HepG2 (cell line): ENCODE data around the gene VILL. TPM values are rescaled to one million over a fixed set of nuclear protein-coding genes. Genes with fewer than 3 reads are reported as not detected.
A peak's percentile ranks its signal among the peaks of the same experiment; 100 is the strongest.

Experiments used
- ATAC-seq: fragments of 200-7000 bp; cut with Tn5 transposase; 3 replicates; pipeline ENCODE4 v1.9.1; 2020; ENCODE audit warnings: mild to moderate bottlenecking, moderate library complexity
- BruUV-seq: library from RNA; stranded (reverse); fragments of 400-500 nt; replicated peaks from 2 replicates; lab custom pipeline; 2021; lab: Mats Ljungman, UMichigan
- CTCF ChIA-PET: fragments of 300-600 bp; formaldehyde crosslinking; extraction: SDS; loops from one replicate; lab custom pipeline; 2021; ENCODE audit warnings: low total read pairs, inconsistent platforms, low intra/inter-chr PET ratio; lab: Yijun Ruan, JAX
- POLR2A ChIA-PET: fragments of 350-600 bp; sonication (Branson Sonifier 250); formaldehyde crosslinking; loops from one replicate; lab custom pipeline; 2020; ENCODE audit warnings: antibody characterized with exemption, inconsistent platforms; lab: Yijun Ruan, JAX
- DNase-seq: peaks from one replicate; pipeline ENCODE4 v3.0.0-alpha.2; 2015; ENCODE audit warnings: low spot score
- FAIRE-seq: peaks from 3 replicates; lab custom pipeline; 2011; peaks lifted over from hg19 to GRCh38; lab: Jason Lieb, UNC
- H2AFZ ChIP-seq: one replicate; pipeline ENCODE4 v1.6.1; 2011; ENCODE audit warnings: low read length, inconsistent platforms
- H3K27ac ChIP-seq: fragments of 300-600 bp; 3 replicates; pipeline ENCODE4 v1.8.0; 2011; ENCODE audit warnings: mixed run types, mild to moderate bottlenecking, mixed read lengths, low read length, inconsistent platforms; ENCODE audit not compliant: insufficient read depth; ENCODE audit errors: extremely low read length
- H3K27me3 ChIP-seq, 2 experiments: fragments of 200-600 bp in 1 of 2; 2 replicates in 1 of 2; 3 replicates in 1 of 2; pipeline versions ENCODE4 v1.6.0 to v1.8.0; 2011; ENCODE audit warnings: low read length in 2 of 2, mild to moderate bottlenecking in 2 of 2, moderate library complexity in 2 of 2, inconsistent platforms in 1 of 2; ENCODE audit not compliant: insufficient read depth in 2 of 2, control insufficient read depth in 1 of 2
- H3K36me3 ChIP-seq, 2 experiments: fragments of 200-600 bp in 1 of 2; replicated peaks in 1 of 2; 2 replicates in 1 of 2; 3 replicates in 1 of 2; pipeline versions ENCODE4 v1.5.1 to v1.8.0; 2011; ENCODE audit warnings: low read length in 2 of 2, inconsistent platforms in 1 of 2; ENCODE audit not compliant: insufficient read depth in 2 of 2, control insufficient read depth in 1 of 2
- H3K4me1 ChIP-seq: 2 replicates; pipeline ENCODE4 v1.5.1; 2012; ENCODE audit warnings: low read length, inconsistent platforms; ENCODE audit not compliant: insufficient read depth
- H3K4me2 ChIP-seq: 2 replicates; pipeline ENCODE4 v1.6.0; 2011; ENCODE audit warnings: low read depth, low read length, inconsistent platforms
- H3K4me3 ChIP-seq, 3 experiments: fragments of 200-600 bp in 1 of 3; sonication (generic), shearing (Covaris generic) in 1 of 3; replicated peaks in 1 of 3; 2 replicates each; pipeline ENCODE4 v1.5.1; 2011 to 2016; ENCODE audit warnings: low read length in 3 of 3, inconsistent platforms in 2 of 3, low read depth in 2 of 3, mild to moderate bottlenecking in 2 of 3, control low read depth in 1 of 3, mixed read lengths in 1 of 3; ENCODE audit not compliant: insufficient read depth in 1 of 3
- H3K79me2 ChIP-seq: one replicate; pipeline ENCODE4 v1.6.1; 2011; ENCODE audit warnings: low read length, inconsistent platforms; ENCODE audit not compliant: insufficient read depth
- H3K9ac ChIP-seq: 2 replicates; pipeline ENCODE4 v1.6.0; 2011; ENCODE audit warnings: mild to moderate bottlenecking, low read depth, low read length, inconsistent platforms; ENCODE audit not compliant: insufficient read depth
- H3K9me3 ChIP-seq: 2 replicates; pipeline ENCODE4 v1.5.1; 2012; ENCODE audit warnings: mild to moderate bottlenecking, low read length
- H4K20me1 ChIP-seq: 2 replicates; pipeline ENCODE4 v1.6.0; 2011; ENCODE audit warnings: inconsistent platforms, mild to moderate bottlenecking, low read length, moderate library complexity; ENCODE audit not compliant: insufficient read depth
- BATF2 ChIP-seq: sonication (generic); formaldehyde crosslinking; IDR thresholded peaks from 2 replicates; pipeline ENCODE4 v1.8.0; 2022; ENCODE audit warnings: mild to moderate bottlenecking, missing genetic modification reagents, moderate library complexity
- BCL6 ChIP-seq: IDR thresholded peaks from 2 replicates; pipeline ENCODE4 v1.6.1; 2016; ENCODE audit warnings: missing genetic modification reagents, missing compliant biosample characterization
- HDAC1 ChIP-seq: sonication (generic); formaldehyde crosslinking; IDR thresholded peaks from 2 replicates; pipeline ENCODE4 v1.5.1; 2020; ENCODE audit warnings: mild to moderate bottlenecking, missing genetic modification reagents
- HNRNPK ChIP-seq: fragments of 200-400 bp; formaldehyde crosslinking; IDR thresholded peaks from 2 replicates; pipeline ENCODE4 v1.6.1; 2018; ENCODE audit warnings: low read length, low read depth, moderate library complexity, mild to moderate bottlenecking; ENCODE audit not compliant: poor library complexity, severe bottlenecking
- HOXA3 ChIP-seq: sonication (generic); formaldehyde crosslinking; IDR thresholded peaks from 2 replicates; pipeline ENCODE4 v1.5.0; 2020; ENCODE audit warnings: missing genetic modification reagents
- LCORL ChIP-seq, 2 experiments: fragments of 450-650 bp in 1 of 2; sonication (generic) in 1 of 2; formaldehyde crosslinking in 1 of 2; IDR thresholded peaks; 2 replicates each; pipeline versions ENCODE4 v1.5.0 to v1.6.1; 2017 to 2020; ENCODE audit warnings: antibody characterized with exemption in 1 of 2, missing genetic modification reagents in 1 of 2
- SMC3 ChIP-seq: IDR thresholded peaks from 2 replicates; pipeline ENCODE4 v1.6.1; 2011; ENCODE audit warnings: low read length, improper control_type of control experiment
- TFE3 ChIP-seq: IDR thresholded peaks from 2 replicates; pipeline ENCODE4 v1.6.1; 2016
- ZC3H13 ChIP-seq: sonication (generic); formaldehyde crosslinking; IDR thresholded peaks from 2 replicates; pipeline ENCODE4 v1.8.1; 2023; ENCODE audit warnings: mild to moderate bottlenecking, missing genetic modification reagents, moderate library complexity
- ZFP90 ChIP-seq: sonication (generic); formaldehyde crosslinking; IDR thresholded peaks from 2 replicates; pipeline ENCODE4 v1.8.0; 2022; ENCODE audit warnings: missing genetic modification reagents, mild to moderate bottlenecking, inconsistent platforms, borderline replicate concordance
- ZNF687 ChIP-seq: sonication (generic); formaldehyde crosslinking; IDR thresholded peaks from 2 replicates; pipeline ENCODE4 v1.5.1; 2020; ENCODE audit warnings: mild to moderate bottlenecking, missing genetic modification reagents, moderate library complexity
- WGBS: methylation state at CpG from one replicate; pipeline ENCODE4 v1.1.6; 2017; ENCODE audit warnings: low lambda C conversion rate; 5-methylcytosine and 5-hydroxymethylcytosine counted together
- in situ Hi-C: cut with HindIII; loops from 2 replicates; pipeline ENCODE4 v1.10.0; 2017; ENCODE audit warnings: low pct_unique_long_range_greater_than_20kb; ENCODE audit not compliant: extremely low pct_ligation_motif_present
- intact Hi-C: fragments of 100-400 bp; cut with micrococcal nuclease; formaldehyde crosslinking; loops from one replicate; pipeline ENCODE4 v1.10.0; 2022; ENCODE audit not compliant: unreplicated experiment
- polyA plus RNA-seq, 8 experiments: library from polyadenylated mRNA; depleted of rRNA in 3 of 8; stranded (reverse) in 7 of 8; unstranded in 1 of 8; fragments of >200 nt; fragmentation: Illumina TruSeq in 4 of 8; extraction: Trizol in 4 of 8; gene quantifications; 2 replicates each; pipeline versions ENCODE4 v1.2.1 to v1.2.3, GENCODE V29; 2011 to 2016; ENCODE audit warnings: low read depth in 4 of 8, missing spikeins in 1 of 8, mixed read lengths in 1 of 8; ENCODE audit not compliant: insufficient read depth in 1 of 8
- total RNA-seq, 5 experiments: library from RNA; depleted of rRNA; stranded (reverse); fragments of >200 nt; fragmentation: Illumina TruSeq; extraction: Trizol; gene quantifications; 2 replicates each; pipeline ENCODE4 v1.2.3, GENCODE V29; 2016; ENCODE audit warnings: low read depth in 1 of 5

VILL gene
- total and polyA plus RNA-seq, 2 of the 13 experiments (the other 11 are each of a cell fraction or from before 2014, with no cell fraction given): 3.2 to 5.3 TPM

DNA sequence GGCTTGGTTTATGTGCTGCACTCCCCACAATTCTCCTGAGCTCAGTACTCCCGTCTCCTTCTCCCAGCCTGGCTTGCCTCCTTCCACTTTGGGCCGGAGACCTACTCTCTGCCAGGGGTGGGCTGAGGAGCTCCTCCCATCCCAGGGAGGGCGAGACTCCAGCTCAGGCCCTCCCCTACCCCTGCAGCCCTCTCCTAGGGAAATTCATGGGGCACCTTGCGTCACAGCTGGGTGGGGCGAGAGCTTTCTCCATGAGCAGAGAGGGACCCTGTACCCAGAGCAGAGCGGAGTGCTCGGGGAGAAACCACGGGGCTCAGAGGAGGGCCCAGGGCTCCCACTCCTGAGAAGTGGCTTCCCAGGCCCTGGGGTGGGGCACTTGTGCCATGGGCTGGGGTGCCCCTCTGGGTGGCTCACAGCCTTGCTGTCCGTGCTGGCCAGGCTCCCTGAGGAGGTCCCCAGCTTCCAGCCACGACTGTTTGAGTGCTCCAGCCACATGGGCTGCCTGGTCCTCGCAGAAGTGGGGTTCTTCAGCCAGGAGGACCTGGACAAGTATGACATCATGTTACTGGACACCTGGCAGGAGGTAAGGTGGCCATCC is 13.3 kb downstream of the VILL start (continued):
- TF ChIP-seq BCL6 (CRISPR knock-in tag) (peak; percentile 4; the same call in 1 of the 2 replicates), ZC3H13 (CRISPR knock-in tag) (0 out of 2 replicates have a peak, but pooled peaks have one; percentile 32)
- TF ChIP-seq, all 625 proteins: peak for 54

DNA sequence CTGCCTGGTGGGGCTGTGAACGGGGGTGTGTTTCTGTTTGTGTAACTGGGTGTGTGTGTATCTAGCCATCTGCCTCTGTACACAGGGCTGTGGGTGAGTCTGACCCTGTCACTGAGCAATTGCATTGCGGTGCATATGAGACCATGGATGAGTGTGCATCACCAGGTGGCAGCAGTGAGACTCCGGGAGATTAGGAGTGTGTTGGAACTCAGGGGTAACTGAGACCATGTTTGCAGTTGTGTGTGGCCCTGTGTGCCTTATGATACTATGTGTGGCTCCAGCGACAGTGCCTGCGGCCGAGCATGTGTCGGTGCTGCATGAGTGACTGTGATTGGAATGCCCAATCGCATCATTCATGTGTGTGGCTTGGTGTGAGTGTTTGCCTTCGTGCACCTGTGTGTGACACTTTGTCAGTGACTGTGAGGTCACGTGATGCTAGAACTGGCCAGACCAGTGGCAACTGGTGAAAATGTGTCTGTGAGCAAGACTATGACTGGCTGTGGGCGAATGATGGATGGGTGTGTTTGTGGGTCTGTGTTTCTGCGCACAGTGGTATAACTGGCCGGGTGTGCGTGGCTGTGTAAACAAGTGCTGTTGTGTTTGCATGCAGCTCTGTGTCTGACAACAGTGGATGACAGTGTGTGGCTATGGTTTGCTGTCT is 14.0 kb downstream of the VILL start:
- in situ Hi-C loops: loop anchor here (5.0 kb wide), 1 partner anchor 147 kb away; no protein-coding TSS in a partner anchor
- H3K4me2 ChIP-seq: peak overlapping the region; percentile 97
- H3K27ac ChIP-seq: peak overlapping the region; percentile 76
- H2AFZ ChIP-seq: no peak overlapping the region
- WGBS: 0% methylated on average over 13 of the region's 14 CpGs
- H3K27me3 ChIP-seq: peaks cover 0 to 10% of the 10 kb centered on the region in 2 experiments; a peak in 2 of 5 replicates
- no peaks in the 10 kb centered on the region for H3K79me2 ChIP-seq
- no peaks in the 10 kb centered on the region; a peak in 2 of 5 replicates for H3K36me3 ChIP-seq
- H4K20me1 ChIP-seq: no peaks in the 10 kb centered on the region
- ATAC-seq (peak; percentile 84), DNase-seq (peak; percentile 88), FAIRE-seq (peak; percentile 96)
- H3K9ac ChIP-seq: peak overlapping the region; percentile 72
- intact Hi-C loops: loop anchor here (1.0 to 2.0 kb wide), 3 partner anchors 132 to 278 kb away; partner anchors contain the start of genes ACAA1 and SLC22A14
- H3K9me3 ChIP-seq: no peaks in the 10 kb centered on the region
- TSS peak; percentile 59 for BruUV-seq
- ChIA-PET POLR2A (interaction anchor here (0.7 to 1.7 kb wide), 9 partner anchors 8 to 133 kb away, joined by 3 to 6 read pairs (median 4); partner anchors contain the start of gene ACAA1), CTCF (interaction anchor here (0.7 to 2.1 kb wide), 4 partner anchors 30 to 276 kb away, joined by 3 to 21 read pairs (median 4); no protein-coding TSS in a partner anchor)
- H3K4me1 ChIP-seq: peaks cover 63% of the 10 kb centered on the region
- peak overlapping the region; percentile 43 to 77 (median 59) for H3K4me3 ChIP-seq
- TF ChIP-seq HDAC1 (CRISPR knock-in tag) (peak; percentile 58), ZFP90 (CRISPR knock-in tag) (0 out of 2 replicates have a peak, but pooled peaks have one; percentile 69), HOXA3 (CRISPR knock-in tag) (no peak; the same call in 1 of the 2 replicates), TFE3 (CRISPR knock-in tag) (0 out of 2 replicates have a peak, but pooled peaks have one; percentile 47), HNRNPK (no peak), SMC3 (peak; percentile 84), BATF2 (CRISPR knock-in tag) (no peak), LCORL (IDR thresholded peaks at IDR 0.05) (no peak), LCORL (CRISPR knock-in tag; IDR thresholded peaks at IDR 0.05) (no peak), ZNF687 (CRISPR knock-in tag) (peak; percentile 80)
